ENCODE measurements around the gene CLEC11A. TPM values are rescaled to one million over a fixed set of nuclear protein-coding genes. Genes with fewer than 3 reads are reported as not detected.
"Not testable (repeated sequence)": the region's sequence is repeated elsewhere in the genome, so short reads cannot be mapped to it uniquely, and the experiment has no call there.

CLEC11A gene
- total and polyA plus RNA-seq, 7 donors, result 2.1 to 20.2 (median 9.5) TPM

- Histone ChIP-seq H3K4me3 (no peak overlapping the region), H3K36me3 (no peaks in the 10 kb centered on the region), H3K9me3 (no peaks in the 10 kb centered on the region), H3K27me3 (peaks cover 0 to 24% (median 0%) of the 10 kb centered on the region in 3 donors), H3K4me1 (no peaks in the 10 kb centered on the region), H3K27ac (no peak overlapping the region)
- intact Hi-C loops (cut with DNase I), result no loop called here
- WGBS, 2 donors, result 74 to 78% methylated on average over 7 of the region's 7 CpGs
- TF ChIP-seq POLR2A (IDR thresholded peaks at IDR 0.05) (no peak), CTCF (IDR thresholded peaks at IDR 0.05) (no peak), POLR2AphosphoS5 (IDR thresholded peaks at IDR 0.05) (no peak), EP300 (IDR thresholded peaks at IDR 0.05) (no peak)
- DNase-seq, result no peak
These were observed 41.2 kb downstream of the CLEC11A start for GRCh38 chr19:50764409-50764808.

- intact Hi-C loops (cut with DNase I); DNase-seq; H3K27ac ChIP-seq; H3K4me1 ChIP-seq; H3K9me3 ChIP-seq; H3K4me3 ChIP-seq; H3K36me3 ChIP-seq: not testable (repeated sequence)
- 77% methylated on average over 12 of the region's 12 CpGs for WGBS, 2 donors
- H3K27me3 ChIP-seq, result peaks cover 0 to 24% (median 0%) of the 10 kb centered on the region in 3 donors
These were observed 43.6 kb downstream of the CLEC11A start for GRCh38 chr19:50766746-50767145.

GRCh38 chr19:50767263-50767662 lies 44.1 kb downstream of the CLEC11A start:
- DNase-seq; intact Hi-C loops (cut with DNase I); H3K4me3 ChIP-seq; H3K27ac ChIP-seq; H3K9me3 ChIP-seq; H3K36me3 ChIP-seq; H3K4me1 ChIP-seq: not testable (repeated sequence)
- H3K27me3 ChIP-seq, result peaks cover 0 to 29% (median 0%) of the 10 kb centered on the region in 3 donors
- WGBS, 2 donors, result 34 to 47% methylated on average over 5 of the region's 5 CpGs

GRCh38 chr19:50768277-50768676 lies 45.1 kb downstream of the CLEC11A start:
- H3K4me1 ChIP-seq, result no peaks in the 10 kb centered on the region
- no peaks in the 10 kb centered on the region for H3K9me3 ChIP-seq
- no peak overlapping the region for H3K4me3 ChIP-seq
- no peak overlapping the region for H3K27ac ChIP-seq
- H3K27me3 ChIP-seq, result peaks cover 0 to 39% (median 0%) of the 10 kb centered on the region in 3 donors
- no peak for DNase-seq
- TF ChIP-seq POLR2A (IDR thresholded peaks at IDR 0.05) (no peak), POLR2AphosphoS5 (IDR thresholded peaks at IDR 0.05) (no peak), CTCF (IDR thresholded peaks at IDR 0.05) (no peak), EP300 (IDR thresholded peaks at IDR 0.05) (no peak)
- H3K36me3 ChIP-seq, result no peaks in the 10 kb centered on the region
- intact Hi-C loops (cut with DNase I), result no loop called here
- 58 to 64% methylated on average over 5 of the region's 5 CpGs for whole genome bisulfite sequencing, 2 donors

GRCh38 chr19:50770164-50770563 lies 47.0 kb downstream of the CLEC11A start, which contains the start of gene GPR32:
Gene GPR32, plus strand, starts transcription at chr19:50770464. Its CDS starts 137 bp downstream, at chr19:50770601.
- H3K36me3 ChIP-seq; DNase-seq; intact Hi-C loops (cut with DNase I); H3K4me1 ChIP-seq; H3K9me3 ChIP-seq; H3K4me3 ChIP-seq; H3K27ac ChIP-seq: not testable (repeated sequence)
- 81 to 89% methylated on average over 2 of the region's 2 CpGs for WGBS, 2 donors
- H3K27me3 ChIP-seq, result peaks cover 0 to 39% (median 5%) of the 10 kb centered on the region in 3 donors

GRCh38 chr19:50770888-50771287 lies 47.7 kb downstream of the CLEC11A start:
- Histone ChIP-seq H3K36me3 (no peaks in the 10 kb centered on the region), H3K4me1 (no peaks in the 10 kb centered on the region), H3K27ac (no peak overlapping the region), H3K27me3 (peaks cover 0 to 46% (median 13%) of the 10 kb centered on the region in 3 donors), H3K9me3 (no peaks in the 10 kb centered on the region), H3K4me3 (no peak overlapping the region)
- intact Hi-C loops (cut with DNase I), result no loop called here
- TF ChIP-seq POLR2AphosphoS5 (IDR thresholded peaks at IDR 0.05) (no peak), POLR2A (IDR thresholded peaks at IDR 0.05) (no peak), EP300 (IDR thresholded peaks at IDR 0.05) (no peak), CTCF (IDR thresholded peaks at IDR 0.05) (no peak)
- WGBS, 2 donors, result 80 to 87% methylated on average over 13 of the region's 13 CpGs
- no peak for DNase-seq

Measured in sigmoid colon (tissue), 7 donors.